WTC11 (cell line): ENCODE measurements around the gene LARP7.

ENCODE experiments used
- CTCF ChIP-seq: fragments of 200-600 bp; IDR thresholded peaks from 2 replicates; pipeline ENCODE4 v1.8.0; 2022; ENCODE audit warnings: antibody characterized with exemption
- SMAD3 ChIP-seq: sonication (generic); formaldehyde crosslinking; IDR thresholded peaks from 2 replicates; pipeline ENCODE4 v1.8.0; 2022; ENCODE audit warnings: missing genetic modification reagents, mild to moderate bottlenecking, borderline replicate concordance
- STAT6 ChIP-seq: sonication (generic); formaldehyde crosslinking; conservative IDR thresholded peaks from 2 replicates; pipeline ENCODE4 v1.8.1; 2023; ENCODE audit warnings: mild to moderate bottlenecking, low read depth, missing genetic modification reagents, moderate library complexity
- ZNF423 ChIP-seq: fragments of 250-450 bp; sonication (Bioruptor Pico); IDR thresholded peaks from 2 replicates; pipeline ENCODE4 v2.1.2; 2022; ENCODE audit warnings: mild to moderate bottlenecking, moderate library complexity

- TF ChIP-seq CTCF (no peak), ZNF423 (CRISPR knock-in tag) (no peak), SMAD3 (CRISPR knock-in tag) (no peak), STAT6 (CRISPR knock-in tag) (no peak)
Measured at GRCh38 chr4:112626228-112626627, 10.7 kb upstream of the LARP7 start.
